ENCODE results near the gene ARHGEF18.

ARHGEF18 gene

GRCh38 chr19:7386769-7387168 lies 38.0 kb downstream of the ARHGEF18 start:
- no peak for DNase-seq

DNA sequence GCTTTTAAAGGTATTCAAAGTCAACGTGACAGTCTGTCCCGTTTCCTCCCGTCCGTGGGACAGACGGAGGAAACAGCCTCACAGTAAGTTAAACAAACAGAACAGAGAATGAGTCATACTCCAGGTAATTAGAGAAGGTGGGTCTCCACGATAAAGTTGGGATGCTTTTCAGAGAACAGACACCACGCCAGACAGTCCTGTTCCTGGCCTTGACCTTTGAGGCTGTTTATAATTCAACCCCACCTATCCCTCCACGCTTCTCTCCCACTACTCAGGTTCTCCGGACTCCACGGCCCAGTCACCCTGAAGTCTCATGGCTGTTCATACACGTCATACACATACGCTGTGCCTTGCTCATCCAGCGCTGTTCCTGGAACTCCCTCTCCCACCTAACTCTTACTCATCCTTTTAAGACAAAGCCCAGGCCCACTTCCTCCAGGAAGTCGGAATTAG lies 42.5 kb downstream of the ARHGEF18 start:
- DNase-seq, result no peak

DNA sequence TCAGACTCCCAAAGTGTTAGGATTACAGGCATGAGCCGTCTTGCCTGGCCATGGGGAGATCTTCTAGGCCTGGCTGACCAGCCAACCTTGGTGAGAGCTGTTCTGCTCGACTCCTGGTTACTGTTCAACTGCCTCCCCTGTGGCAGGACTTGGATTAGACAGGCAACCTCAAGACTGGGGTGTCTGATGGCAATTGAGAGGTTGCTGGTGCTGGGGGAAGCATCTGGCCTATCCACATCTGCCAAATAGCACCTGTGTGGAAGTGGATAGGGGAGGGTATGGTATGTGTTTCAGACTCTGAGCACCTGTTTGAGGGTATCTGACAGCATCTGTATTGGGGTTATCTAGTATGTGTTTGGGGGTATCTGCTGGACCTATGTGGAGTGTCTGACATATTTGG lies 44.7 kb downstream of the ARHGEF18 start:
- no peak for DNase-seq

GRCh38 chr19:7393939-7394730 lies 45.4 kb downstream of the ARHGEF18 start:
- DNase-seq, result no peak

GRCh38 chr19:7394731-7395359 lies 46.1 kb downstream of the ARHGEF18 start:
- peak; percentile 43 for DNase-seq

- no peak for DNase-seq
These were observed 46.8 kb downstream of the ARHGEF18 start for GRCh38 chr19:7395360-7396066.

GRCh38 chr19:7397687-7398086 lies 49.0 kb downstream of the ARHGEF18 start:
- no peak for DNase-seq

Data from DMS79 (cell line).